HepG2 (cell line): ENCODE data around the gene CSNK2B. TPM values are rescaled to one million over a fixed set of nuclear protein-coding genes. Genes with fewer than 3 reads are reported as not detected.
A peak's percentile ranks its signal among the peaks of the same experiment; 100 is the strongest.

Source experiments
- ATF5 ChIP-seq: sonication (generic); formaldehyde crosslinking; IDR thresholded peaks from 2 replicates; pipeline ENCODE4 v1.4.0; 2020; ENCODE audit warnings: mild to moderate bottlenecking, low read depth, missing genetic modification reagents
- BRF2 ChIP-seq: sonication (generic); formaldehyde crosslinking; IDR thresholded peaks from 2 replicates; pipeline ENCODE4 v1.8.1; 2022; ENCODE audit warnings: mild to moderate bottlenecking, missing genetic modification reagents
- CCDC6 ChIP-seq: sonication (generic); formaldehyde crosslinking; IDR thresholded peaks from 2 replicates; pipeline ENCODE4 v1.8.1; 2022; ENCODE audit warnings: mild to moderate bottlenecking, missing genetic modification reagents, moderate library complexity
- CTCF ChIP-seq: sonication (generic); formaldehyde crosslinking; IDR thresholded peaks from 2 replicates; pipeline ENCODE4 v1.5.0; 2020; ENCODE audit warnings: mild to moderate bottlenecking, missing genetic modification reagents, moderate library complexity
- GATAD2A ChIP-seq: IDR thresholded peaks from 2 replicates; pipeline ENCODE4 v1.6.1; 2016
- HMGA1 ChIP-seq: sonication (generic); formaldehyde crosslinking; conservative IDR thresholded peaks from 2 replicates; pipeline ENCODE4 v1.4.0; 2020; ENCODE audit warnings: missing genetic modification reagents
- HNF1B ChIP-seq: sonication (generic); formaldehyde crosslinking; IDR thresholded peaks from 2 replicates; pipeline ENCODE4 v1.5.1; 2020; ENCODE audit warnings: mild to moderate bottlenecking, moderate library complexity, missing genetic modification reagents
- JUND ChIP-seq: sonication (generic); formaldehyde crosslinking; IDR thresholded peaks from 2 replicates; pipeline ENCODE4 v1.8.0; 2022; ENCODE audit warnings: mild to moderate bottlenecking, missing genetic modification reagents
- KMT2B ChIP-seq: IDR thresholded peaks from 2 replicates; pipeline ENCODE4 v1.6.1; 2016; ENCODE audit warnings: missing genetic modification reagents, missing compliant biosample characterization
- MEIS2 ChIP-seq: sonication (generic); formaldehyde crosslinking; IDR thresholded peaks from 2 replicates; pipeline ENCODE4 v1.9.0; 2021; ENCODE audit warnings: mild to moderate bottlenecking, missing genetic modification reagents
- NR3C1 ChIP-seq: sonication (generic); formaldehyde crosslinking; IDR thresholded peaks from 2 replicates; pipeline ENCODE4 v1.4.0; 2020; ENCODE audit warnings: missing genetic modification reagents
- RXRA ChIP-seq: sonication (generic); formaldehyde crosslinking; IDR thresholded peaks from 2 replicates; pipeline ENCODE4 v1.5.1; 2020; ENCODE audit warnings: missing genetic modification reagents
- THRA ChIP-seq: sonication (generic); formaldehyde crosslinking; IDR thresholded peaks from 2 replicates; pipeline ENCODE4 v1.4.0; 2020; ENCODE audit warnings: missing genetic modification reagents, borderline replicate concordance
- ZFX ChIP-seq: sonication (generic); formaldehyde crosslinking; IDR thresholded peaks from 2 replicates; pipeline ENCODE4 v1.4.0; 2020; ENCODE audit warnings: mild to moderate bottlenecking, low read depth, missing genetic modification reagents, moderate library complexity
- polyA plus RNA-seq, 8 experiments: library from polyadenylated mRNA; depleted of rRNA in 3 of 8; stranded (reverse) in 7 of 8; unstranded in 1 of 8; fragments of >200 nt; fragmentation: Illumina TruSeq in 4 of 8; extraction: Trizol in 4 of 8; gene quantifications; 2 replicates each; pipeline versions ENCODE4 v1.2.1 to v1.2.3, GENCODE V29; 2011 to 2016; ENCODE audit warnings: low read depth in 4 of 8, missing spikeins in 1 of 8, mixed read lengths in 1 of 8; ENCODE audit not compliant: insufficient read depth in 1 of 8
- total RNA-seq, 5 experiments: library from RNA; depleted of rRNA; stranded (reverse); fragments of >200 nt; fragmentation: Illumina TruSeq; extraction: Trizol; gene quantifications; 2 replicates each; pipeline ENCODE4 v1.2.3, GENCODE V29; 2016; ENCODE audit warnings: low read depth in 1 of 5
- TF ChIP-seq, protein P1 (sequence below): sonication (generic); formaldehyde crosslinking; IDR thresholded peaks from 2 replicates; pipeline ENCODE4 v1.4.0; 2020; ENCODE audit warnings: missing genetic modification reagents
- TF ChIP-seq, protein P2 (sequence below): sonication (generic); formaldehyde crosslinking; IDR thresholded peaks from 2 replicates; pipeline ENCODE4 v1.4.0; 2020; ENCODE audit warnings: missing genetic modification reagents

CSNK2B gene
- total and polyA plus RNA-seq, 2 of the 13 experiments (the other 11 are each of a cell fraction or from before 2014, with no cell fraction given): 111 to 296 TPM

- TF ChIP-seq NR3C1 (CRISPR knock-in tag): no peak
- TF ChIP-seq ATF5 (CRISPR knock-in tag): peak; percentile 68; the same call in 1 of the 2 replicates
- TF ChIP-seq HMGA1 (CRISPR knock-in tag): no peak
- peak; percentile 97 for TF ChIP-seq CCDC6
- TF ChIP-seq, protein P1, sequence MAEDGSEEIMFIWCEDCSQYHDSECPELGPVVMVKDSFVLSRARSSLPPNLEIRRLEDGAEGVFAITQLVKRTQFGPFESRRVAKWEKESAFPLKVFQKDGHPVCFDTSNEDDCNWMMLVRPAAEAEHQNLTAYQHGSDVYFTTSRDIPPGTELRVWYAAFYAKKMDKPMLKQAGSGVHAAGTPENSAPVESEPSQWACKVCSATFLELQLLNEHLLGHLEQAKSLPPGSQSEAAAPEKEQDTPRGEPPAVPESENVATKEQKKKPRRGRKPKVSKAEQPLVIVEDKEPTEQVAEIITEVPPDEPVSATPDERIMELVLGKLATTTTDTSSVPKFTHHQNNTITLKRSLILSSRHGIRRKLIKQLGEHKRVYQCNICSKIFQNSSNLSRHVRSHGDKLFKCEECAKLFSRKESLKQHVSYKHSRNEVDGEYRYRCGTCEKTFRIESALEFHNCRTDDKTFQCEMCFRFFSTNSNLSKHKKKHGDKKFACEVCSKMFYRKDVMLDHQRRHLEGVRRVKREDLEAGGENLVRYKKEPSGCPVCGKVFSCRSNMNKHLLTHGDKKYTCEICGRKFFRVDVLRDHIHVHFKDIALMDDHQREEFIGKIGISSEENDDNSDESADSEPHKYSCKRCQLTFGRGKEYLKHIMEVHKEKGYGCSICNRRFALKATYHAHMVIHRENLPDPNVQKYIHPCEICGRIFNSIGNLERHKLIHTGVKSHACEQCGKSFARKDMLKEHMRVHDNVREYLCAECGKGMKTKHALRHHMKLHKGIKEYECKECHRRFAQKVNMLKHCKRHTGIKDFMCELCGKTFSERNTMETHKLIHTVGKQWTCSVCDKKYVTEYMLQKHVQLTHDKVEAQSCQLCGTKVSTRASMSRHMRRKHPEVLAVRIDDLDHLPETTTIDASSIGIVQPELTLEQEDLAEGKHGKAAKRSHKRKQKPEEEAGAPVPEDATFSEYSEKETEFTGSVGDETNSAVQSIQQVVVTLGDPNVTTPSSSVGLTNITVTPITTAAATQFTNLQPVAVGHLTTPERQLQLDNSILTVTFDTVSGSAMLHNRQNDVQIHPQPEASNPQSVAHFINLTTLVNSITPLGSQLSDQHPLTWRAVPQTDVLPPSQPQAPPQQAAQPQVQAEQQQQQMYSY: peak; percentile 87
- TF ChIP-seq THRA (CRISPR knock-in tag): peak; percentile 52; the same call in 1 of the 2 replicates
- TF ChIP-seq KMT2B: no peak; the same call in 1 of the 2 replicates
- TF ChIP-seq JUND: no peak; the same call in 1 of the 2 replicates
- TF ChIP-seq, protein P2, sequence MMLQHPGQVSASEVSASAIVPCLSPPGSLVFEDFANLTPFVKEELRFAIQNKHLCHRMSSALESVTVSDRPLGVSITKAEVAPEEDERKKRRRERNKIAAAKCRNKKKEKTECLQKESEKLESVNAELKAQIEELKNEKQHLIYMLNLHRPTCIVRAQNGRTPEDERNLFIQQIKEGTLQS (CRISPR knock-in tag): peak; percentile 60
- TF ChIP-seq GATAD2A: peak; percentile 55; the same call in 1 of the 2 replicates
- peak; percentile 88; the same call in 1 of the 2 replicates for TF ChIP-seq BRF2
- TF ChIP-seq MEIS2 (CRISPR knock-in tag): peak; percentile 81
- peak; percentile 95 for TF ChIP-seq ZFX
- no peak; the same call in 1 of the 2 replicates for TF ChIP-seq CTCF
- peak; percentile 57; the same call in 1 of the 2 replicates for TF ChIP-seq RXRA (CRISPR knock-in tag)
- peak; percentile 49; the same call in 1 of the 2 replicates for TF ChIP-seq HNF1B
Measured at GRCh38 chr6:31660381-31661261, 5.3 kb upstream of the CSNK2B start, which contains the start of gene C6orf47 (continued).
